Neural crest cell (in vitro differentiated cells): Measurements from ENCODE around the gene CHRNE. TPM values are rescaled to one million over a fixed set of nuclear protein-coding genes. Genes with fewer than 3 reads are reported as not detected.
"Not testable (repeated sequence)": the region's sequence is repeated elsewhere in the genome, so short reads cannot be mapped to it uniquely, and the experiment has no call there.

Experiments
- DNase-seq: peaks from one replicate; pipeline ENCODE4 v3.0.0; 2021; ENCODE audit warnings: low read depth, mixed read lengths, low spot score
- H3K27ac Mint-ChIP-seq: one replicate; pipeline ENCODE4 v1.8.0; 2021; ENCODE audit warnings: mild to moderate bottlenecking, mixed read lengths; ENCODE audit not compliant: unreplicated experiment
- H3K27me3 Mint-ChIP-seq: 2 replicates; pipeline ENCODE4 v1.8.0; 2021; ENCODE audit warnings: low read depth, mild to moderate bottlenecking, mixed read lengths
- H3K36me3 Mint-ChIP-seq: 2 replicates; pipeline ENCODE4 v1.8.0; 2021; ENCODE audit warnings: low read depth, mild to moderate bottlenecking, mixed read lengths
- H3K4me1 Mint-ChIP-seq: 2 replicates; pipeline ENCODE4 v1.8.0; 2021; ENCODE audit warnings: mixed read lengths
- H3K4me3 Mint-ChIP-seq: one replicate; pipeline ENCODE4 v1.8.0; 2021; ENCODE audit warnings: mild to moderate bottlenecking, mixed read lengths
- H3K9me3 Mint-ChIP-seq: 2 replicates; pipeline ENCODE4 v1.8.0; 2021; ENCODE audit warnings: mixed read lengths
- total RNA-seq: library from RNA; stranded (reverse); gene quantifications from 2 replicates; pipeline ENCODE4 v1.2.1, GENCODE V29; 2021
- TF ChIP-seq, protein P1 (sequence below): fragments of 200-600 bp; sonication (generic); conservative IDR thresholded peaks from 2 replicates; pipeline ENCODE4 v1.5.0; 2021; ENCODE audit warnings: antibody characterized with exemption, mild to moderate bottlenecking

Gene CHRNE
- total RNA-seq, 1 donor from 2014 or later = 0.21 TPM

DNA sequence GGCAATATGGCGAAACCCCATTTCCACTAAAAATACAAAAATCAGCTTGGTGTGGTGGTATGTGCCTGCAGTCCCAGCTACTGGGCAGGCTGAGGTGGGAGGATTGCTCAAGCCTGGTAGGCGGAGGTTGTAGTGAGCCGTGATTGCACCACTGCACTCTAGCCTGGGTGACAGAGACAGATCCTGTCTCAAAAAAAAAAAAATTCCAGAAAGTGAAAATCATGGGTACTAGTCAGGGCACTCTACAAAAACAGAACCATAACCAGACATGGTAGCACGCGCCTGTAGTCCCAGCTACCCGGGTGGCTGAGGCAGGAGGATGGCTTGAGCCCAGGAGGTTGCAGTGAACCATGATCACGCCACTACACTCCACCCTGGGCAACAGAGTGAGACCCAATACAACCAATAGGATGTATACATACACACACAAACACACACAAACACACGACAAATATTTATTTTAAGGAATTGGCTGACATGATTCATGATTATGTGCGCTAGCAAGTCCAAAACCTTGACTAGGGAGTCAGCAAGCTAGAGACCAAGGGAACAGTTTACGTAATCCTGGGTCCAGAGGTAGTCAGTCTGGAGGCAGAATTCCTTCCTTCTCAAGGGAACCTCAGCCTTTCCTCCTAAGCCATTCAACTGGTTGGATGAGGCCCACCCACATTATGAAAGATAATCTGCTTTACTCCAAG lies 17.6 kb upstream of the CHRNE start:
- TF ChIP-seq, protein P1, sequence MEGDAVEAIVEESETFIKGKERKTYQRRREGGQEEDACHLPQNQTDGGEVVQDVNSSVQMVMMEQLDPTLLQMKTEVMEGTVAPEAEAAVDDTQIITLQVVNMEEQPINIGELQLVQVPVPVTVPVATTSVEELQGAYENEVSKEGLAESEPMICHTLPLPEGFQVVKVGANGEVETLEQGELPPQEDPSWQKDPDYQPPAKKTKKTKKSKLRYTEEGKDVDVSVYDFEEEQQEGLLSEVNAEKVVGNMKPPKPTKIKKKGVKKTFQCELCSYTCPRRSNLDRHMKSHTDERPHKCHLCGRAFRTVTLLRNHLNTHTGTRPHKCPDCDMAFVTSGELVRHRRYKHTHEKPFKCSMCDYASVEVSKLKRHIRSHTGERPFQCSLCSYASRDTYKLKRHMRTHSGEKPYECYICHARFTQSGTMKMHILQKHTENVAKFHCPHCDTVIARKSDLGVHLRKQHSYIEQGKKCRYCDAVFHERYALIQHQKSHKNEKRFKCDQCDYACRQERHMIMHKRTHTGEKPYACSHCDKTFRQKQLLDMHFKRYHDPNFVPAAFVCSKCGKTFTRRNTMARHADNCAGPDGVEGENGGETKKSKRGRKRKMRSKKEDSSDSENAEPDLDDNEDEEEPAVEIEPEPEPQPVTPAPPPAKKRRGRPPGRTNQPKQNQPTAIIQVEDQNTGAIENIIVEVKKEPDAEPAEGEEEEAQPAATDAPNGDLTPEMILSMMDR = no peak
- Mint-ChIP-seq H3K27me3 (peaks cover 3% of the 10 kb centered on the region), H3K4me3 (no peak overlapping the region), H3K4me1 (no peaks in the 10 kb centered on the region), H3K27ac (no peak overlapping the region), H3K9me3 (no peaks in the 10 kb centered on the region), H3K36me3 (no peaks in the 10 kb centered on the region)
- no peak for DNase-seq

DNA sequence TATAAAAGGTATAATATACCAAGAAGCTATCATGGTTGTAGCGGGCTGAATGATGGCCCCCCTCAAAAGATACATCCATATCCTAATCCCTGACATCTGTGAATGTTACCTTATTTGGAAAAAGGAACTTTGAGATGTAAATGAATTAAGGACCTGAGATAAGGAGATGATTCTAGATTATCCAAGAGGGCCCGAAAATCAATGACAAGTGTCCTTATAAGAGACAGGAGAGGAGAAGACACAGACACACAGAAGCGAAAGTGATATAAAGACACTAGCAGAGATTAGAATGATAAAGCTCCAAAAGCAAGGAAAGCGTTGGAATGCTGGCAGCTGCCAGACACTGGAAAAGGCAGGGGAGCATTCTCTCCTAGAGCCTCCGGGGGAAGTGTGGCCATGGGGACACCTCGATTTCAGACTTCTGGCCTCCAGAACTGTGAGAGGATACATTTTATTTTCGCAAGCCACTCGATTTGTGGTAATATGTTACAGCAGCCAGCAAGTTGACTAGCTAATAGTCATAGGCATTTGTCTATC lies 16.7 kb upstream of the CHRNE start:
- H3K4me1 Mint-ChIP-seq = no peaks in the 10 kb centered on the region
- H3K4me3 Mint-ChIP-seq = no peak overlapping the region

DNA sequence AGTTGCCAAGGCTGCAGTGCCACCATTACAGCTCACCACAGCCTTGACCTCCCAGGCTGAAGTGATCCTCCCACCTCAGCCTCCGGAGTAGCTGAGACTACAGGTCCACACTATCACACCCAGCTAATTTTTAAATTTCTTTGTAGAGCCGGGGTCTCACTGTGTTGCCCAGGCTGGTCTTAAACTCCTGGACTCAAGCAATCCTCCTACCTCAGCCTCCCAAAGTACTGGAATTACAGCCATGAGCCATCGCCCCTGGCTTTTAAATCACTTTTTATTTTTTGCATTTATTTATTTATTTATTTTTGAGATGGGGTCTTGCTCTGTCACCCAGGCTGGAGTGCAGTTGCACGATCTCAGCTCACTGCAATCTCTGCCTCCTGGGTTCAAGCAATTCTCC lies 11.7 kb upstream of the CHRNE start:
- H3K27ac Mint-ChIP-seq, H3K36me3 Mint-ChIP-seq, DNase-seq, H3K4me1 Mint-ChIP-seq, H3K27me3 Mint-ChIP-seq, H3K4me3 Mint-ChIP-seq, H3K9me3 Mint-ChIP-seq: not testable (repeated sequence)

More for the DNA sequence above, 16.7 kb upstream of the CHRNE start:
- TF ChIP-seq, protein P1 = no peak
- Mint-ChIP-seq H3K36me3 (no peaks in the 10 kb centered on the region), H3K27me3 (peaks cover 3% of the 10 kb centered on the region), H3K9me3 (no peaks in the 10 kb centered on the region), H3K27ac (no peak overlapping the region)
- DNase-seq = no peak

DNA sequence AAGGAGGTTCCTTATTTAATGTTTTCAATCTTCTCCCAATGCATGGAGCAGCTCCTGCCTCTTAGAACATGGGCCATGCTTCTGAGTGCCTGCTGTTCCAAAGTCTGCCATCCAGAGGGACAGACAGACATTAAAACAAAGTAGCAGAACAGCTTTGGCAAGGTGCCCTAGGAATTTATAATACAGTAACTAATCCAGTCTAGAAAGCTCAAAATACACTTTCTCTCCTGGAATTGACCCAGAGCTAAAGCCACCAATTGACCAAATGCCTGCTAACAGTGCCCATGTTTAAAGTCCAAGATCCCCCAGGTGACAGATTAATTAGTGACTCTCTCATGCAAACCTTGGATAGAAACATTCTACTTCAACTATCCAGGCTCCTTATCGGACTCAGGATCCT lies 11.1 kb upstream of the CHRNE start:
- DNase-seq = no peak
- no peaks in the 10 kb centered on the region for H3K36me3 Mint-ChIP-seq
- no peaks in the 10 kb centered on the region for H3K9me3 Mint-ChIP-seq
- no peak overlapping the region for H3K27ac Mint-ChIP-seq
- H3K4me3 Mint-ChIP-seq = no peak overlapping the region
- TF ChIP-seq, protein P1 = no peak
- no peaks in the 10 kb centered on the region for H3K27me3 Mint-ChIP-seq
- H3K4me1 Mint-ChIP-seq = peaks cover 5% of the 10 kb centered on the region

DNA sequence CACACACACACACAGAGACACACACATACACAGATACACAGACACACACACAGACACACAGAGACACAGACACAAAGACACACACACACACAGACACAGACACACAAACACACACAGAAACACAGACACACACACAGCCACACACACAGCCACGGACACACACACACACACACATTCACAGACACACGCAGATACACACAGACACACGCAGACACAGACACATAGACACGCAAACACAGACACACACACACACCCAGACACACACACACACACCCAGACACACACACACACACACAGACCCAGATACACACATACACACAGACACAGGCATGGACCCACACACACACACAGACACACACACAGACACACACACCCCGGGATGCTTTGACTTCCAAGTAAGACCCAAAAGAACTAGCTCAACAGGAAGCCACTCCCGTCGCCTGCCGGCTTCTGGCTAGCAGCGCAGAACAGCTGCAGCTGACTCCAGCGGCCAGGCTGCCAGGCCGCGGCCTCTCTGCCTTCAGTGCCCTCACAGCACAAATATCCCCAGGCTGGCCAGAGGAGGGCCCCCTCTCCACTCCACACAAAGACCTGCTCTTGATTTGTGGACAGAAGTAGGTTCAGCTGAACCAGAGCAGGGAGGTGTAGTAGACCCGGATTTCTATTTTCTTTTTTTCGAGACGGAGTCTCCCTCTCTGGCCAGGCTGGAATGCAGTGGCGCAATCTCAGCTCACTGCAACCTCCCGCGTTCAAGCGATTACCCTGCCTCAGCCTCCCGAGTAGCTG lies 6.0 kb upstream of the CHRNE start:
- no peaks in the 10 kb centered on the region for H3K36me3 Mint-ChIP-seq
- H3K4me1 Mint-ChIP-seq = peaks cover 5% of the 10 kb centered on the region
- H3K27me3 Mint-ChIP-seq = peaks cover 7% of the 10 kb centered on the region
- H3K9me3 Mint-ChIP-seq = no peaks in the 10 kb centered on the region
- H3K27ac Mint-ChIP-seq = no peak overlapping the region
- TF ChIP-seq, protein P1 = peak; percentile 76
- H3K4me3 Mint-ChIP-seq = no peak overlapping the region
- peak; percentile 77 for DNase-seq

DNA sequence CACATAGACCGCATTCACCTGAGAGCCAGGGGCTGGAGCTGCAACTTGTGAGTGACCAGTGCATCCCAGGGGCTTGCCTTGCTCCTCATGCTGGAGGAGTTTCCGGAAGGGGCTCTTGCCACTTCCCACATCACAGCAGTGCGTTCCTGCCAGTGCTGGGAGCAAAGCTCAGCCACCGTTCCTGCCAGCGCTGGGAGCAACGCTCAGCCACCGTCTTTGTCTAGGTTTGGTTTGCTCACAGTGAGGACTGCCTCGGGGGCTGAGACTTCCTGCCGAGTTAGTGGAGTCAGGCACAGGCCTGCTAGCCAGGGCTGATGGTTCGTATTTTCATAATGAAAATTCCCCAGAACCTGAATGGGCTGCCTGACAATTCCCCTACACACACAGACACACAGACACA lies 5.4 kb upstream of the CHRNE start:
- Mint-ChIP-seq H3K4me1 (peaks cover 10% of the 10 kb centered on the region), H3K27me3 (peaks cover 11% of the 10 kb centered on the region), H3K36me3 (peaks cover 3% of the 10 kb centered on the region), H3K9me3 (no peaks in the 10 kb centered on the region), H3K27ac (no peak overlapping the region), H3K4me3 (no peak overlapping the region)
- TF ChIP-seq, protein P1 = no peak
- peak; percentile 38 for DNase-seq

DNA sequence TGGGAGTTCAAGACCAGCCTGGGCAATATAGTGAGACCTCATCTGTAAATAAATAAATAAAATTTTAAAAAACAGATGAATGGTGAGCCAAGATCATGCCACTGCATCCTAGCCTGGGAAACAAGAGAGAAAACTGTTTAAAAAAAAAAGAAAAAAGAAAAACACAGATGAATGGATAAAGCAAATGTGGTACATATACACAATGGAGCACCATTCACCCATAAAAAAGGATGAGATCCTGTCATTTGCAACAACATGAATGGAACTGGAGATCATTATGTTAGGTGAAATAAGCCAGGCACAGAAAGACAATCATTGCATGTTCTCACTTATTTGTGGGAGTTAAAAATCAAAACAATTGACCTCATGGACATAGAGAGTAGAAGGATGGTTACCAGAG lies 3.7 kb upstream of the CHRNE start:
- not testable (repeated sequence) for H3K27ac Mint-ChIP-seq, DNase-seq, H3K4me3 Mint-ChIP-seq, H3K9me3 Mint-ChIP-seq, H3K36me3 Mint-ChIP-seq
- peaks cover 12% of the 10 kb centered on the region for H3K27me3 Mint-ChIP-seq
- H3K4me1 Mint-ChIP-seq = peaks cover 11% of the 10 kb centered on the region
